ENCODE data around the gene GABARAP. TPM values are rescaled to one million over a fixed set of nuclear protein-coding genes. Genes with fewer than 3 reads are reported as not detected.
A peak's percentile ranks its signal among the peaks of the same experiment; 100 is the strongest.

GABARAP gene
- total RNA-seq, 3 donors from 2014 or later (not counting 1 experiment from before 2014, with no cell fraction given), result 256 to 277 (median 276) TPM

- Mint-ChIP-seq H3K27me3 (ENCODE audit: low read depth in 2 of 2) (peaks cover 0 to 4% of the 10 kb centered on the region in 2 donors), H3K4me3 (peak overlapping the region; percentile 98), H3K27ac (peak overlapping the region; percentile 94 to 98), H3K9me3 (no peaks in the 10 kb centered on the region), H3K4me1 (peaks cover 19 to 47% of the 10 kb centered on the region in 2 donors), H3K36me3 (no peaks in the 10 kb centered on the region)
- Histone ChIP-seq H3K36me3 (ENCODE audit: control insufficient read depth, insufficient read depth, low read length) (peaks cover 34% of the 10 kb centered on the region), H3K27me3 (ENCODE audit: control insufficient read depth, insufficient read depth, low read length) (no peaks in the 10 kb centered on the region), H3K4me1 (ENCODE audit: control insufficient read depth, insufficient read depth, low read length) (peaks cover 33% of the 10 kb centered on the region), H3K4me3 (ENCODE audit: low read length) (peak overlapping the region; percentile 77), H3K27ac (ENCODE audit: low read length) (peak overlapping the region; percentile 65), H3K9me3 (ENCODE audit: control insufficient read depth, insufficient read depth, low read length) (no peaks in the 10 kb centered on the region)
- intact Hi-C loops (cut with micrococcal nuclease), result no loop called here
- ATAC-seq, result peak; percentile 37 to 63 (median 45)
- 39% methylated on average over 11 of the region's 11 CpGs for WGBS (ENCODE audit: insufficient coverage)
- DNase-seq, result peak; percentile 41 to 80
- TF ChIP-seq, protein P1, sequence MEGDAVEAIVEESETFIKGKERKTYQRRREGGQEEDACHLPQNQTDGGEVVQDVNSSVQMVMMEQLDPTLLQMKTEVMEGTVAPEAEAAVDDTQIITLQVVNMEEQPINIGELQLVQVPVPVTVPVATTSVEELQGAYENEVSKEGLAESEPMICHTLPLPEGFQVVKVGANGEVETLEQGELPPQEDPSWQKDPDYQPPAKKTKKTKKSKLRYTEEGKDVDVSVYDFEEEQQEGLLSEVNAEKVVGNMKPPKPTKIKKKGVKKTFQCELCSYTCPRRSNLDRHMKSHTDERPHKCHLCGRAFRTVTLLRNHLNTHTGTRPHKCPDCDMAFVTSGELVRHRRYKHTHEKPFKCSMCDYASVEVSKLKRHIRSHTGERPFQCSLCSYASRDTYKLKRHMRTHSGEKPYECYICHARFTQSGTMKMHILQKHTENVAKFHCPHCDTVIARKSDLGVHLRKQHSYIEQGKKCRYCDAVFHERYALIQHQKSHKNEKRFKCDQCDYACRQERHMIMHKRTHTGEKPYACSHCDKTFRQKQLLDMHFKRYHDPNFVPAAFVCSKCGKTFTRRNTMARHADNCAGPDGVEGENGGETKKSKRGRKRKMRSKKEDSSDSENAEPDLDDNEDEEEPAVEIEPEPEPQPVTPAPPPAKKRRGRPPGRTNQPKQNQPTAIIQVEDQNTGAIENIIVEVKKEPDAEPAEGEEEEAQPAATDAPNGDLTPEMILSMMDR (IDR thresholded peaks at IDR 0.05), result peak; percentile 23
These were observed 21.5 kb downstream of the GABARAP start for GRCh38 chr17:7220593-7221277.

DNA sequence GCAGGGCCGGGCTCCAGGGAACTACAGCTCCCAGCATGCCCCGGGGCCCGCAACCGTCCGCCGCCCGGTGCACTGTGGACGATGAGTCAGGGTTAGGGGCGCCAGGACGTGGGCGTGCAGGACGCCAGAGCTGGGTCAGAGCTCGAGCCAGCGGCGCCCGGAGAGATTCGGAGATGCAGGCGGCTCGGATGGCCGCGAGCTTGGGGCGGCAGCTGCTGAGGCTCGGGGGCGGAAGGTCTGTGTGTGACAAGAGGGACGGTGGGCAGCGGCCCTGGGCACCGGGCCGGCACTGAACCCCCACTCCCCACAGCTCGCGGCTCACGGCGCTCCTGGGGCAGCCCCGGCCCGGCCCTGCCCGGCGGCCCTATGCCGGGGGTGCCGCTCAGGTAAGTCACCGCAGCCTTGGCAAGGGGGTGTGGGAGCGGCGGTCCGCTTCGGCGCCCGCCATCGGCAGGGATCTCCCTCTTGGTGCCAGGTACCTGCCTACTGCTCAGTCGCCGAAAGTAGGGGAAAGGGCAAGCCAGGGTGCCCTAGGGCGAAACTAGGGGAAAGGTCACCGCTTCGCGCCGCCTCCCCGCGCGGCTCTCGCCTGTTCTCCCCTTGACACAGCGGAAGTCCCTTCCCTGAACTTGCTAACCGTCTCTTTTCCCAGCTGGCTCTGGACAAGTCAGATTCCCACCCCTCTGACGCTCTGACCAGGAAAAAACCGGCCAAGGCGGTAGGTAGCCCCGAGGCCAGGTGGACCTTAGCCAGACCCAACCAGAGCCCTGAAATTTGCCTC, 22.2 kb downstream of the GABARAP start, which contains the start of the genes ACADVL and DLG4:
Gene ACADVL (plus strand): TSS at position 127 of the 781 bp plus-strand sequence. CDS start 47 bp downstream, at position 174.
Gene DLG4 (minus strand): TSS at position 25 of the 781 bp plus-strand sequence.
- ATAC-seq, result peak; percentile 83 to 88 (median 83)
- peaks cover 39% of the 10 kb centered on the region for H3K4me1 ChIP-seq (ENCODE audit: control insufficient read depth, insufficient read depth, low read length)
- peaks cover 19 to 49% of the 10 kb centered on the region in 2 donors for H3K4me1 Mint-ChIP-seq

DNA sequence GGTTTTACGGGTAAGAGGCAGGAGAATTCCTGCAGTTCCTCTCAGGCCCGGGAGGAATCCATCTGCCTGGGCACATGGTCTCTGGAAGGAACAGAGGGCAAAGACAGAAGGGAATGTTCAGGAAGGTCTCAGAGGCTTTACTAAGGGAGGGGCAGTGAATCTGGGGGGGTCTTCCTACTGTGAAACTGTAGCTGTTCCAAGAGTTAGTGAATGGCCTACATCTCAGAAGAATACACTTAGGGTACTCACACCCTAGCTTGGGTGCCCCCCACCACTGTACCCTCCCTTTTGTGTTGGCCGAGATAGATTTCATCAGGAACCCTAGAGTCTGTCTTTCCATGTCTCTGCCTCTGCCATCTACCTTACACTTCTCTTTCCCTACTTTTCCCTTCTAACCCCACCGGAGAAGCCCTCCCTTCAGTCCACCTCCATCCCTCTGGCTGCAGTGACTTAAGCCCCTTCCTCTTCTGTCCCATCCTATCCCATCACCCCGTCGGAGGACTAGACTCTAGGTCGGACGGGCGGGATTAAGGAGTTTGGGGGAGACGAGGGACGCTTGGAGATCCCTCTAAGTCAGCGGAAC, 22.9 kb downstream of the GABARAP start:
- Histone ChIP-seq H3K9me3 (ENCODE audit: control insufficient read depth, insufficient read depth, low read length) (no peaks in the 10 kb centered on the region), H3K4me3 (ENCODE audit: low read length) (peak overlapping the region; percentile 77), H3K36me3 (ENCODE audit: control insufficient read depth, insufficient read depth, low read length) (peaks cover 22% of the 10 kb centered on the region), H3K27me3 (ENCODE audit: control insufficient read depth, insufficient read depth, low read length) (no peaks in the 10 kb centered on the region), H3K4me1 (ENCODE audit: control insufficient read depth, insufficient read depth, low read length) (peaks cover 46% of the 10 kb centered on the region), H3K27ac (ENCODE audit: low read length) (peak overlapping the region; percentile 65)
- peak overlapping the region; percentile 94 to 98 for H3K27ac Mint-ChIP-seq
- H3K9me3 Mint-ChIP-seq, result no peaks in the 10 kb centered on the region
- H3K27me3 Mint-ChIP-seq (ENCODE audit: low read depth in 2 of 2), result peaks cover 0 to 7% of the 10 kb centered on the region in 2 donors
- intact Hi-C loops (cut with micrococcal nuclease), result loop anchor here (5.0 to 10.0 kb wide), 2 partner anchors 33 to 465 kb away; partner anchors contain the start of genes CTDNEP1, ELP5, TP53 and WRAP53
- no peaks in the 10 kb centered on the region for H3K36me3 Mint-ChIP-seq
- no peak for ATAC-seq
- TF ChIP-seq, protein P1 (IDR thresholded peaks at IDR 0.05), result no peak
- peaks cover 25 to 56% of the 10 kb centered on the region in 2 donors for H3K4me1 Mint-ChIP-seq
- DNase-seq, result no peak
- H3K4me3 Mint-ChIP-seq, result peak overlapping the region; percentile 98
- WGBS (ENCODE audit: insufficient coverage), result 18% methylated on average over 12 of the region's 12 CpGs

More for the DNA sequence above, 22.2 kb downstream of the GABARAP start, which contains the start of the genes ACADVL and DLG4:
- peak; percentile 77 to 84 for DNase-seq
- WGBS (ENCODE audit: insufficient coverage), result under 1% methylated on average over 63 of the region's 63 CpGs
- H3K27me3 ChIP-seq (ENCODE audit: control insufficient read depth, insufficient read depth, low read length), result no peaks in the 10 kb centered on the region
- Mint-ChIP-seq H3K9me3 (no peaks in the 10 kb centered on the region), H3K27ac (peak within 1 kb of the TSS; percentile 94 to 98), H3K36me3 (no peaks in the 10 kb centered on the region), H3K4me3 (peak within 1 kb of the TSS; percentile 98), H3K27me3 (ENCODE audit: low read depth in 2 of 2) (peaks cover 0 to 4% of the 10 kb centered on the region in 2 donors)
- intact Hi-C loops (cut with micrococcal nuclease), result loop anchor here (5.0 to 10.0 kb wide), 2 partner anchors 32 to 465 kb away; partner anchors contain the start of genes CTDNEP1, ELP5, TP53 and WRAP53
- H3K4me3 ChIP-seq (ENCODE audit: low read length), result peak within 1 kb of the TSS; percentile 77
- H3K9me3 ChIP-seq (ENCODE audit: control insufficient read depth, insufficient read depth, low read length), result no peaks in the 10 kb centered on the region
- TF ChIP-seq, protein P1 (IDR thresholded peaks at IDR 0.05), result no peak
- H3K36me3 ChIP-seq (ENCODE audit: control insufficient read depth, insufficient read depth, low read length), result peaks cover 26% of the 10 kb centered on the region
- H3K27ac ChIP-seq (ENCODE audit: low read length), result peak within 1 kb of the TSS; percentile 65
